Uterus (tissue), 2 donors: ENCODE measurements around the gene MITF.

ENCODE experiments used
- CTCF ChIP-seq, 4 experiments: fragments of 200-600 bp in 2 of 4; fragments of 450-650 bp in 2 of 4; sonication (generic) in 2 of 4; IDR thresholded peaks; one replicate each; pipeline ENCODE4 v1.5.1; 2016 to 2019; ENCODE audit warnings: antibody characterized with exemption in 4 of 4, mild to moderate bottlenecking in 2 of 4, moderate library complexity in 1 of 4
- POLR2A ChIP-seq, 2 donors: fragments of 450-650 bp; IDR thresholded peaks; one replicate each; pipeline ENCODE4 v1.6.1; 2016; ENCODE audit warnings: antibody characterized with exemption in 2 of 2, mild to moderate bottlenecking in 1 of 2, moderate library complexity in 1 of 2

- no peak for TF ChIP-seq CTCF (IDR thresholded peaks at IDR 0.05)
- TF ChIP-seq POLR2A (IDR thresholded peaks at IDR 0.05) = no peak
These were observed 20.2 kb upstream of the MITF start for GRCh38 chr3:69718866-69719586.
